Right forelimb (tissue), 1 donor: ENCODE measurements around the gene TWSG1.
"Not testable (repeated sequence)": the region's sequence is repeated elsewhere in the genome, so short reads cannot be mapped to it uniquely, and the experiment has no call there.

Source experiments
- DNase-seq: peaks from one replicate; pipeline ENCODE4 v3.0.0-alpha.2; 2018

TWSG1 gene

DNA sequence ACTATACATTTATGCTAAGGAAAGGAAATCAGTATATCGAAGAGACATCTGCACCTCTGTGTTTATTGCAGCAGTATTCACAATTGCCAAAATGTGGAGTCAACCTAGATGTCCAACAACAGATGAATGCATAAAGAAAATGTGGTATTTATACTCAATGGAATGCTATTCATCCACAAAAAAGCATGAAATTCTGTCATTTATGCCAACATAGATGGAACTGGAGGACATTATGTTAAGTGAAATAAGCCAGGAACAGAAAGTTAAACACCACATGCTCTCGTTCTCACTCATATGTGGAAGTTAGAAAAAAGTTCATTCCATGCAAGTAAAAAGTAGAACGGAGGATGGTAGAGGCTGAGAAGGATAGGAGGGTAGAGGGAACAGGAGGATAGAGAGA lies 59.5 kb downstream of the TWSG1 start:
- DNase-seq = no peak

DNA sequence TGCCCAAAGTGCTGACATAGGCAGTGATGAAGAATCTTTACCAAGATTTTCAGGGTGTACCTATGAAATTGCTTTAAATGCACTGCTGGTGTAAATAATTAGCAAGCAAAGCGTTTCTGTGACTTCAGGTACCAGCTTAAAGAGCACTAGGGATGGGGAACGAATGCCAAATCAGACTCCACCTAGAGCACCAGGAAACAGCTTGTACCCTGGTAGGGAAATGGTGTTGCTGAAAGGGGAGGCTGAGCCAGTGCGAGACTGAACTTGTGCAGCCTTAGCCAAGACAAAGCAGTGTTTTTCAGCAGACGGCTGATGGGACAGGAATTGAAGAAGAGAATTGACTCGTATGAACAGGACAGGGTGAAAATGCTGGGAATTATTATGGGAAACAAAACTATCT lies 65.6 kb downstream of the TWSG1 start:
- DNase-seq = no peak

DNA sequence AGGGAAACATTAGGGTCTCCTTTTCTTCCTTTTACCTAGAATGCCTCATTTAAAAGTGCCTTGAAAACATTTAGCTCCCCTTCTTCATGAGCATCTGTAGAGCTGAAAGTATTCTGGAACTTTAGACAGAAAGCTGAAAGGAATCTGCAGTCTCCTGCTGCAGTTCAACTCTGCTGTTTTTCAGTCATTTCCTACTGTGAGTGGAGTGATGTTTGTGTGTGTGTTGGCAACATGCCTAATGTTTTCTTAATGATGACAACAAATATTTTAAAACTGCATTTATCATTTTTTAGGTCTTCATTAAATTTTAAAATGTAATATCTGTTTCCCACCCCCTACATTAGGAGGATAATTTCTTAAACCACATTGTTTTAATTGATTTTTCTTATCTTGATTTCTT lies 66.6 kb downstream of the TWSG1 start:
- DNase-seq = no peak

DNA sequence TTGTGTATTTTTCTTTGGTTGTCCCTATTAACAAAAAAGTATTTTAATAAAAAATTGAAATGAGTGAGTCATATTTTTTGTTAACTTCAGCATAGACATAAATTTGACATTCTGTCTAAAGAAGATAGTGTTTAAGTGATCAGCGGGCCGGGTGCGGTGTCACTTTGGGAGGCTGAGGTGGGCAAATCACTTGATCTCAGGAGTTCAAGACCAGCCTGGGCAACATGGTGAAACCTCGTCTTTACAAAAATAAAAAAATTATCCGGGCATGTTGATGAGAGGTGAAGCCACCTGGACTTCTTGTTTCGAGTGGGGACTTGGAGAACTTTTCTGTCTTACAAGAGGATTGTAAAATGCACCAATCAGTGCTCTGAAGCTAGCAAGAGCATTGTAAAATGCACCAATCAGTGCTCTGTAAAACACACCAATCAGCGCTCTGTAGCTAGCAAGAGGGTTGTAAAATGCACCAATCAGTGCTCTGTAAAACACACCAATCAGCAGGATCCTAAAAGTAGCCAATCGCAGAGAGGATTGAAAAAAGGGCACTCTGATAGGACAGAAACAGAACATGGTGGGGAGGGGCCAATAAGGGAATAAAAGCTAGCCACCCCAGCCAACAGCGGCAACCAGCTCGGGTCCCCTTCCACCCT lies 67.9 kb downstream of the TWSG1 start:
- not testable (repeated sequence) for DNase-seq

DNA sequence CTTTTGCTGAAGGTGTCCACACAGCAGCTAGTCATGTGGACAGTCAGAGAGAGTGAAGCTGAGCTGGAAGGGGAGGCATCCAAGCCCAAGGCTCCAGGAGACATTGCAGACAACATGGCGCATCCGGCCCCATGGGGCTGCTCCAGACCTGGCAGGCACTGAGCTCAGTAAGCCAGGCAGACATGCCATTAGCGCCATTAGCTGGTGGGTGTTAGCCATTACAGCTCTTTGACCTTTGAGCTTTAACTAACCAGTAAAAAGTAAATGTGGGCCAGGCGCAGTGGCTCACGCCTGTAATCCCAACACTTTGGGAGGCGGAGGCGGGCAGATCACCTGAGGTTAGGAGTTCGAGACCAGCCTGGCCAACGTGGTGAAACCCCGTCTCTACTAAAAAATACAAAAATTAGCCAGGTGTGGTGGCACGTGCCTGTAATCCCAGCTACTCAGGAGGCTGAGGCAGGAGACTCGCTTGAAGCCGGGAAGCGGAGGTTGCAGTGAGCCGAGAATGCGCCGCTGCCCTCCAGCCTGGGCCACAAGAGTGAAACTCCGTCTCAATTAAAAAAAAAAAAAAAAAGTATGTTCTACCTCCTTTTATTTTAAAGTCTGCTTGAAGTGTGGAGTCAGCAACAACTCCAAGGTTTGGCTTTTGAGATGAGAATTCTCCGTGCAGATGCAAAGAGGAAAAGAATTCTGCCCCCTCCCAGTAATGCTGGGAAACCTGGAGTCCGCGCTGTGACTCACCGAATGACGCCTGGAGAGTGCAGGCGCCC lies 69.4 kb downstream of the TWSG1 start:
- no peak for DNase-seq

DNA sequence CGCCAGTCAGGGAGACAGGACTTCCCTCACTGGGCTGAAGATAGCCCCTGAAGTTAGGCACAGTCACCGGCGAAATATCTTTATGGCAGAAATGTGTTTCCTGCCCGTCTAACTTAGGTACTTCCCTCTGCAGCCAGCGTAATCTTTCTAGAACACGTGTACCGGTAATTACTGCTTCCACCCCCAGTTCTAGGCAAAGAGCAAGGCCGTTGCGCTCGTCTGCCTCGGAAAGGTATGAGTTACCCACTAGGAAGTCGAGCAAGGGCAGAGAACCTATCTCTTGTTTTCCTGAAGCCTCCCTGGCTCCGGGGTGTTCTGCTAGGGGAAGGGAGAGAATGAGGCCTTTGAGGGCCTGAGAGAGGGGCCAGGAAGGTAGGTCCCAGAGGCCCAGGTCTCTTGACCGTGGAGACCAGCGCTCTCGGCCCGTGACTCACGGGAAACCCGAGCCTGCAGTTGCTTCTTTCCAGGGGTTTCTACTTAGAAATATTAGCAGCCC lies 70.0 kb downstream of the TWSG1 start:
- DNase-seq = no peak

DNA sequence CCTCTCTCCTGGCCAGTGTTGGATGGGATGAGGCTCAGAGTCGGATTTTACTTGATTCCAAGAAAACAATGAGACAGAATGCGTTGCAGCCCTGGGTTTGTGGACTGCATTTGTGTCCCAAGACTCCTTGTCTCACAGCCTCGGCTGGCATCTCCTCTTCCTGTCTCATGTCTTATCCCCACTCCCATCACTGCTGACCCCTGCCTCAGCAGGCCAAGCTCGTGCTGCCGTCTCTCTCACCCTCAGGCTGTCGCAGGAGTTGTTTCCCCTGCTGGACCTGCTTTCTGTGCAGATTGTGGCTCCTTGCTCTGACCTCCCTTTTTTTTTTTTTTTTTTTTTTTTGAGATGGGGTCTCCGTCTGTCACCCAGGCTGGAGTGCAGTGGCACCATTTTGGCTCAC lies 70.6 kb downstream of the TWSG1 start:
- DNase-seq = no peak

DNA sequence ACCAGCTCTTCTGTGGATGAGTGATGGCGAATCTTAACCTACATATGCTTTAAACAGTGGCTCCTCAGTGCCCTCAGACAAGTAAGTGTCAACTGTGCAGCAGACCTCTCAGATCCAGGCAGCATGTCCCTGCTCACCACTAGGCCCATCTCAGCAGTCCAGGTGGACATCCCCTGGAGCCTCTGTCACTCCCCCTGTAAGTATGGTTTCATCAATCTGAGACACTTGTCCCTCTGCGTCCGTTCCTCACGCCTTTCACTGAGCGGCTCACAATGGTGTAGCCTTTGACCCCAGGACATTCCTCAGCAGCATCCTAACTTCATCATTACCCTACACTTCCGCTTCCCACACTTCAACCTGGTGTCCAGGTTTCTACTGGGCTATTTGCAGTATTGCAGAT lies 71.4 kb downstream of the TWSG1 start:
- no peak for DNase-seq

DNA sequence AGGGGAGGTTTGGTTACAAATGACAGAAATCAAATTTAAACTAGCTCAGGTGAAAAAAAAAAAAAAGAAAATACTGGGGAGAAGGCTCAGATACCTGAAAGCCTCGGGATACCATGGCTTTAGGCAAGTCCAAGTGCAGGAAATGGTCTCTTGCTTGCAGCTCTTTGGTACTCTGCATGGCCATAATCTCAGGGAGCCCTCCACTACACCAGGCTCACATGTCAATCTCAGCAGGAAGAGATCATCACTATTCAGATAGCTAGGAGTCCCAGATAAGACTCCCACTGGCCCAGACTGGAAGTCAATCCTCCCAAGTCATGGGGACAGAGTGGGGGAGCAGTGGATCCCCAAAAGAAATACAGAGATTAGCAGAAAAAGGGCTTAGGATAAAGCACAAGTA lies 75.9 kb downstream of the TWSG1 start:
- DNase-seq = no peak

DNA sequence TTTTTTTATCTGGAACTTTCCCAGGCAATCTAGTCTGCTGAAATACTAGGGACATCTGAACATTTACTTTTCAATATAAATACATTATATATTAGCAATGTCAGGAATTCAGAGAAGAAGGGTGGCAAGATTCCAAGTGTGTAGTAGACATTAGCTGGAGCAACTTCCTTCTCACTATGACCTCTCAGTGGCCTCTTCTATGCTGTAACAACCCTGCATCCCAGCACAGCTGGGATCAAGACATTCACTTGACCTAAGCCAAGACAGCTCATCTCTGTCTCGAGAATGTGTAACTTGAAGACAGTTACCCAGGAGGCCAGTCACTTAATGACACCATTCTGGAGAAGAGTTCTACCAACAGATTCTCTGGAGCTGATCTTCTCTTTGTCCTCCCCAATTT lies 79.0 kb downstream of the TWSG1 start:
- DNase-seq = no peak

DNA sequence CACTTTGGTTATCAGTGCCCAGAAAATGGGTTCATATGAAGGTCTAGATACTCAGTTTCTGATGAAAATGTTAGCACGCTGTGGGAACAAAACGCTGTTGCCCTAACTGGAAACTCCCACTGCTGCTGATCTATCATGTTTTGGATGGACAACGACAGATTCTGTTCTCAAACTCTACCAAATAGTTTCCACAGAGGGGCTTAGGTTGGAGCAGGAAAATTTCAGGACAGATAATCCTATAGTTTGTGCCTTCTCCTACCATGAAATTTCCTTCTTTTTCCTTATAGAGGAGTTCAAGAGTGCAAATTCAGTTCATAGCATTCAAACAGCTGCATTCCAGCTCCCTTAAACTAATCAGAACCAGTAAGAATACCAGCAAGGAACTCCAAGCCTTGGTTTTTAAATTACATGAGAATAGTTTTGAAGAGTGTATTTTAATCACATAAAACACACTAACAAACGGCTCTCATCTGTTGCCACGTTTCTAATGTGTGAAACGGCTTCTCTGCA lies 82.0 kb downstream of the TWSG1 start:
- DNase-seq = no peak

DNA sequence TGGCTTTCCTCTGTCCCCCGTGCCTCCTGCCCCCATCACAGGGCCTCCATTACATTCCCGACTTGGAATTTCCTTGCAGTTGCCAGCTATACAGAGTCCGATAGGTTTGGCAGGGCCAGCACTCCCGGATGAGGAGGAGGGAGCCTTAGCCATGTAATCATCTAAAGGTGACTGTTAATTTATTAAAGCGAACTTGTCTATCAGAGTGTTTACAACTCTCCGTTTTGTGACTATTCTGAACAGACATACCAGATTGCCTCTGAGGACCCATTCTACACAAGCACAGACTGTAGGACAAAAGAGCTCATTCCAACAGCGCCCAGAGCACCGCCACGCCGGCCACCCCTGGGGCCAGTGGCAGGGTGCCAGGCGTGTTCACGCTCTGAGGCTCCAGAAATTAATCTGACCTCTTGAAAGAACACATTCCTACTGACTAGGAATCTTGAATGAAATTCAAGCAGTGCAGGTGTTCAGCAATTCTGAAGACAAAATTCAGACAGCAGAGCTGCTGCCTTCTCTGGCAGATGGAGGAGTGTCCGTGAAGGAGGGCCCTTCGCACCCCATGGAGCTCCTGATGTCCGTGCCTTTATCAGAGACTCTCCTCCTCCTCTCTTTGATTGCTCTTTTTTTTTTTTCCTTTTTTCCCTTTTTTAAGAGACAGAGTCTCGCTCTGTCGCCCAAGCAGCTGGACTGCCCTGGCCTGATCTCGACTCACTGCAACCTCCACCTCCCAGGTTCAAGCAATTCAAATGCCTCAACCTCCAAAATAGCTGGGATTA lies 82.7 kb downstream of the TWSG1 start:
- DNase-seq = peak; percentile 88

DNA sequence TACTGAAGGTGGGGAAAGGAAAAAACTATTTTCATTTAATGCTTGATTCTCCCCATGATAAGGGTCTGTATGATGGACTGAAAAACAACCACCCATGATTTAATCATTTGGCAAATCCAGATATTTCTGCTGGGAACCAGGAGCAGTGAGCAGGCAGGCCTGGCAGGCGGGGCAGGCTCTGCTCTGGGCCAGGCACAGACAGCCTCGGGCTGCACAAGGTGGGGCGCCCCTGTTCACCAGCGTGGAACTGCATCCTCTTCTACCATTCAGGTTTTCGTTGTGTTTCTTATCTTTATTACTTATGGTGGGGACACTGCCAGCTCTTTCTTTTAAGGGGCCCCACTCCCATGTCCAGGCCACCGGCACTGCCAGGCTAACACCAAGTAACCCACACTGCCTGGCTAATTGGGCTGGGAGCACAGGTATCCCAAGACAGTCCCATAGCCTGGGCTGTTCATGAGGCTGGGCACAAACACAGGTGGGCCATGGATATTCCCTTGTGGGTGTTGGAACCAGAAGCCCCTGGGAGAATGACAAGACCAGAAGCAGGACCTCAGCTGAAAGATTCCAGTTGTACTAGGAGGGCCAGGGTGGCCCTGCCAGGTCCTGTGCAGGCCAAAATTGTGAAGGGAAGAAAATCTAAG lies 83.6 kb downstream of the TWSG1 start:
- no peak for DNase-seq

DNA sequence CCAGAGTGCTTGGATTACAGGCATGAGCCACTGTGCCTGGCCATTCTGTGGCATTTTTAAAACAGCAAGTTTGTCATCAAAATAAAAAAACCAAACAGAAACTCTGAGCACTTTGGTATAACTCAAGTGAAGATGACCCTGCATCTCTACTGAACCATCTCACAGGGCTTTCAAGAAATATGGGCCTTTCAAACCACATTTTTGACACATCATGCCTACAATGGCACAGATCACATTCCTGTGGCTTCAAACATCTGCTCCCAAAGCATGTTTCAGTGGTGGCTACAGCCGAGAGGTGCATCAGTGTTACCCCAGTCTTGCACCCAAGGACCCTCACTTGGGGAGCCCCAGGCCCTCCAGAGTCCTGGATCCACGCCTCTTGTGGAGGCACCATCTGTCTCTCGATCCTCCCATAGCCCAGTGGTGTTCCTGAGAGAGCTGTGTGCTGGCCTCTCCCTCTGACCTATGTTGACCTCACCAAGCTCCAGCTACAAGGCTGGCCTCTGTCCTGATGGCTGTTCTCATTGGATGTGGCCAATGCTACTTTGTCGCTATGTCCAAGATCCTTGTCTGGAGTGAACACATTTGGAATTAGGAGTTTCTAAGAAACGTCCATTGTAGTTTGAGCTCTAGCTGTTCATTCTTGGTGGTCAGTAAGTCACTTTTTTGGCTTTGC lies 85.5 kb downstream of the TWSG1 start:
- no peak for DNase-seq

DNA sequence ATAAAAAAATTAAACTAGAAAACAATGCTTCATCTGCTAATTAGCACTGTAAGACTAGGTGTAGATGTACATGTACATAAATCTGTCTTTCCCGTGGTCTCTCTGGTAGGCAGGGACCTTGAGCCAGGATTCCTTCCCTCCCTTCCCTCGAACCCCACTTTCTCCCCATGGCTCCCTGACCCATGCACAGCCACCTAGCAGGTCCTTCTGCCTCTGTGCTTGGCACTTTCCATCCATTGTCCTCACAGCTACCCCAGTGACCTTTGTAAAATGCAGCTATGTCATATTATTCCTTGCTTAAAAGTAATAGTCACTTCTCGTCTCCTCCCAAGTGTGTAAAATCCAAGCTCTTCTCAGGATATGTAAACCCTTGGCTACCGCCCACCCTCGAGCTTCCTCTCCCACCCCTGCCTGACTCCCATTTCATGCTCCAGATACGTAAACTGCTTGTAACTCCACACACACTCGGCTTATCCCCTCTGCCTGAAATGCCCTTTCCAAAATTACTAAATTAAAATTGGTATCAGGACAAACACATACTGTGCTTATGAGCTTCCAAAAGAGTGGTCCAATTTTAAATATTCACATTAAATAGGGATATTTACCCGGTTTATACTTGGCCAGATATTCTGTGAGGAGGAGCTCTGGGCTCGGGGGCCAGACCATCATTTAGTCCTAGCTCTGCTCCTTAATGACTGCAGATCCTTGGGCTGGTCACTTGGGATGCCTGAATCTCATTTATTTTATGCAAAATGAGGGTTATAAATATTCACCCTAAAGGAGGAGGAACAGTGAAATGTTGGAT lies 86.7 kb downstream of the TWSG1 start:
- DNase-seq = no peak

DNA sequence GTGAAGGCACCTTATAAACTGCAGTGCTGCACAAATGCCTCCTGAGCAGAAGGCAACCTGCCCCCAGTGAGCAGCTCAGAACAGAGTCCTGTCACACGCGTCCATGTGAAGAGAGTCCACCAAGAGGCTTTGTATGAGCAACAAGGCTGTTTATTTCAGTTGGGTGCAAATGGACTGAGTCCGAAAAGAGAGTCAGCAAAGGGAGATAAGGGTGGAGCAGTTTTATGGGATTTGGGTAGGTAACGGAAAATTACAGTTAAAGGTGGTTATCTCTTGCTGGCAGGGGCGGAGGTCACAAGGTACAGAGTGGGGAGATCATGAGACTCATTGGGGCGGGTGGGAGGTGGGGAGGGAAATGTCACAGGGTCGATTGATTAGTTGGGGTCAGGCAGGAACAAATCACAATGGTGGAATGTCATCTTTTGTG lies 87.3 kb downstream of the TWSG1 start:
- DNase-seq = no peak

DNA sequence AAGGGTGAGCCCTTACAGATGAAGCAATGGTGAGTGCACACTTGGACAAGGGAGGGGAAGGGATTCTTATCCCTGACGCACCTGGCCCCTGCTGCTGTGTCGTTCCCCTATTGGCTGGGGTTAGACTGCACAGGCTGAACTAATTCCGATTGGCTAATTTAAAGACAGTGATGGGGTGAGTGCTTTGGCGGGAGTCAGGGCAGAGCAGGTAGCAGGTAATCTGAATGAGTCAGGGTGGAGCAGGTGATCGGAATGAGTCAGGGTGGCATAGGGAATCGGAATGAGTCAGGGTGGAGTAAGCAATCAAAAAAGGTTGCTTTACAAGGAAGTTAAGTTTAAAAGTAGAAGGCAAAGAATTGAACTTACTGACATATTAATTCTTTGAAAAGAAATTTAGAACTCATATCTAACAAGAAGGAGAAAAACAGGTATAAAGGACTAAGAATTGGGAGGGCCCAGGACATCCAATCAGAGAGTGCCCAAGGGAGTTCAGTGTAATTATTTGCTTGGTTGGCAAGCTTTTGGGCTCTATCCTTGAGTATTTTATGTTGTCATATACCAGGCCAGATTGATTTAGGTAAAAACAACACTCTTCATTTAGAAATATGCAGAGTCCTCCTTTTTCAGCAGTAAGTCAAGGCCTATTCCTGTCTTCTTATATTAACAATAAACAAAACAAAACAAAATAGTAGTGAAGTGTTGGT lies 88.4 kb downstream of the TWSG1 start:
- no peak for DNase-seq

DNA sequence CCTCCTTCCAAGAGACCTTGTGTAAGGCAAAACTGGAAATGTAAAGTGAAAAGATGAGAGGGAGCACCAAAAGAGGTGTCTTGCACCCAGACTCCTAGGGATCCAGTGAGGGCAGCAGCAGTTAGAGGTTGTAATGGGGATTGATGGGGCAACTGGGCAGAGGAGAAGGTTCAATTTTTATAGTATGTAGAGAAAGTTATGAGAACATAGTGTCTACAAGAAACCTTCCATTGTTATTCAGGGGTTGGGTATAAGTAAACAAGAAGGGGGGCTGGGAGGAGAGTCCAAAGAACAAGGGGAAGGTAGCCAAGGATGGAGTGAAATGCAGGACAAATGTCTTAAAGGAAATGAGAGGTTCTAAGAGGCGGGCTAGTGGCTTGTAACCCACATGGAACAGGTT lies 89.1 kb downstream of the TWSG1 start:
- DNase-seq = not testable (repeated sequence)

DNA sequence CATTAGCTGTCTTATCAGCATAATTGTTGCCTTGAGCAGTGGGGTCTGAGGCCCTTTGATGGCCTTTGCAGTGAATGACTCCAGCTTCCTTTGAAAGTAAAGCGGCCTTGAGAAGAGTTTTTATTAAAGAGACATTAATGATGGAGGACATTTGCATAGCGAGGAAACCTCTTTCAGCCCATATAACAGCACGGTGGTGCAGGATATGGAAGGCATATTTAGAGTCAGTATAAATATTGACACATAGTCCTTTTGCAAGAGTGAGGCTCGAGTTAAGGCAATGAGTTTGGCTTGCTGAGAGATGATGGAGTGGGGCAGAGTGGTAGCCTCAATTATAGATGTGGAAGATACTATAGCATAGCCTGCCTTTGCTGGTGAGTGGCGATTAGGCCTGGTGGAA lies 89.7 kb downstream of the TWSG1 start:
- not testable (repeated sequence) for DNase-seq

DNA sequence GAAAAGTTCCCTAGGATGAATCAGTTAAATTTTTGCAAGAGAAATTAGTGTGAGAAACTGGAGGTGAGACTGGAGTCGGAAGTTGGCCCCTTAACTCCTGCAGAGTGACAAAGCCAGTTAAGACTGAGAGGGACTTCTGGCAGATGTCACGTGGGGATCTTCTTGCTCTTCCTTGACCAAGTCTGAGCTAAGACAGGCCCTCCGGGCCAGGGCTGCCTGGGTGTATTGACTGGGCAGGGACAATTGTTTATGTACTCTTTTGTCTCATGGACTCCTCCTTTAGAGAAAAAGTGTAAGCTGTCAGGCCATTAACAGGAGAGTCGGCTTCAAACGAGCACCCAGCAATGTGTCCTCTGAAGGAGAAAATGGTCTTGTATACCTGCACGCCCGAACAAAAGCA lies 92.2 kb downstream of the TWSG1 start:
- no peak for DNase-seq

DNA sequence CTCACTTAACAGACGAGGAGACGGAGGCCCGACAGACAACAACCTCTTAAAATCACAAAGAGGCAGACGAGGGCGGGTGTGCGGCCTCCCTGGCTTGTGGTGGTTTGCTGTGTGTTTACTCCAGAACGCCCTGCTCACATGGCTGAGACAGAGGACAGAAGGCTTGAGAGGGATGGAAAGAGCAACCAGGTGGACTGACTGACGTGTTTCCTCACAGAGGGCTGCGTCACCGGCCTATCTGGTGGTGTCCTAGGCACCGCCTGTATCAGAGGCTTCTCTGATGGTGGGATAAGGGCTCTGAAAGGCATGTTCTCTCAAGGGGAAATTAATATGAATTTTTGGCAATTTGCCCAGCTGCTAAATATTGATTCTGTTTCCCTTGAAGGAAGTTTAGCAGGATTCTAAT lies 93.7 kb downstream of the TWSG1 start:
- no peak for DNase-seq
